SIG-M5 treated with dmso at 0.1 percent for 504 hours (cell line): ENCODE data around the gene PGLYRP4.

Experiments used
- DNase-seq: peaks from one replicate; lab custom pipeline; 2025; ENCODE audit not compliant: unreplicated experiment; lab: John Stamatoyannopoulos, UW

PGLYRP4 gene

GRCh38 chr1:153379591-153379990 lies 30.9 kb upstream of the PGLYRP4 start:
- DNase-seq: no peak

- peak; percentile 96 for DNase-seq
Observed at GRCh38 chr1:153375511-153375910, 26.9 kb upstream of the PGLYRP4 start, which contains the start of gene S100A12. S100A12 (minus strand) TSS chr1:153375621; CDS start chr1:153374592, 1,029 bp downstream.

DNA sequence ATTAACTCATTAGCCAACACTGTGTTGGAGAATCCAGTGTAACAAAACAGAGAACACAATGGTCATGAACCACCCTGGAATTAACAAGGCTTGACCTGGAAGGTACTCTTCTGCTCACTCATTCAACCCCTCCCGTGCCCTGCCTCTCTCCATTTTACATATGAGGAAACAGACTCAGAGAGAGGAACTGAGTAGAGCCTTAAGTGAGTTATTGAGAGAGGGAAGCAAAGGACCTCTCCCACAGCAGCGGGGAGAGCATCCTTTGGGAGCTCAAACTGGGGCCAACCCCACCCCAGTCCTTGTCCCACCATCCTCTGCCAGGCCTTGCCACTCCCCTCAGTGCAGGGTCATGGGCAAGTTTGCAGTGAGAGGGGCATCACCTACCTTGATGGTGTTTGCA lies 25.4 kb upstream of the PGLYRP4 start:
- DNase-seq: peak; percentile 46

DNA sequence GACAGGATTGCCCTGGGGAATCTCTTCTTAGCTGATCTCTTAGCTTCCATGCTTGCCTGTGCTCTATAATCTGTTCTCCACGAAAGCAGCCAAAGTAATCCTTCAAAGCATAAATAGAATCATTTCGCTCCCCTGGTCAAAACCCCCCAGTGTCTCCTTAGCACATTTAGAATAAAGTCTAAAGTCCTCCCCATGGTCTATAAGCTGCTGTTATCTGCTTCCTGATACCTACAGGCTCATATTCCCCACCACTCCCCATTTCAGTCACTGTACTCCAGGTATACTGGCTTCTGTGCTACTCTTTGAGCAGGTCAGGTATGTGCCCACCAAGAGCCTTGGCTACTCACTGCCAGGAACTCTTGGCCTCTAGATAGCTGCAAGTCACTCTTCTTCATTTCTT lies 23.9 kb upstream of the PGLYRP4 start:
- no peak for DNase-seq

GRCh38 chr1:153371231-153371630 lies 22.6 kb upstream of the PGLYRP4 start:
- DNase-seq: no peak

GRCh38 chr1:153370146-153370545 lies 21.5 kb upstream of the PGLYRP4 start:
- DNase-seq: no peak

DNA sequence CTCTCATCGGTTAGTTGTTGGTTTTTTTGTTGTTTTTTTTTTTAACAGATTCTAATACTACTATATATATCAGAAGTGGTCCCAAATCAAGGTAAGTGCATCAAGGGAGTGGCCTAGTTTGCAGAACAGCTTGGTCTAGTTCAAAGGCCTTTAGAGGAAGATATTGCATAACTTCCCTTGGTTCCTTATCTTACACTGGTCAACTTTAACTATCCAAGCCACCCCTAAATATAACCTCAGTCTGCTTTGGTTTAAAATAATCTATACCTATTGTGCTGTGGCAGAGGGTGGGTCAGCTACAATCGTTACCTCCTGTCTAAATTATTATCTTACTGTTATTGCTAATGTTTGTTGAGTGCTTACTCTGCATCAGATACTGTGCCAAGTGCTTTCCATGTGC lies 19.9 kb upstream of the PGLYRP4 start:
- peak; percentile 54 for DNase-seq

DNA sequence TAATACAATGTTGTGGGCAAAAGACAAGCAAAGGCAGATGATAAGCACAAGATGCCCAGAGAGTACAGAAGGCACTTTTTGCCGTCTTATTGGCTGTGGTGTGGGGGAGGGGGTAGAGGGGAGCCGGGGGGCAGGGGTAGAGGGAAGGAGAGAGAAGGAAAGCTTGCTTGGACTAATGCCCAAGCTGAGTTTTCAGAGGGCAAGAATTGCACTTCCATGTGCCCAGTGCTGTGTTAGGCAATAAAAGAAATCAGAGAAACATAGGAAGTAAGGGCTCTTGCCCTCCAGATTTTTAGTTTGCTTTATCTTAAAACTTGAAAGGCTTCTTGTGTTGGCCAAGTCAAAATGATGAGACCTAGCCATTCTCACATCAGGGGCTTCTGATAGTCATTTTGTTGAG lies 18.4 kb upstream of the PGLYRP4 start:
- DNase-seq: no peak

DNA sequence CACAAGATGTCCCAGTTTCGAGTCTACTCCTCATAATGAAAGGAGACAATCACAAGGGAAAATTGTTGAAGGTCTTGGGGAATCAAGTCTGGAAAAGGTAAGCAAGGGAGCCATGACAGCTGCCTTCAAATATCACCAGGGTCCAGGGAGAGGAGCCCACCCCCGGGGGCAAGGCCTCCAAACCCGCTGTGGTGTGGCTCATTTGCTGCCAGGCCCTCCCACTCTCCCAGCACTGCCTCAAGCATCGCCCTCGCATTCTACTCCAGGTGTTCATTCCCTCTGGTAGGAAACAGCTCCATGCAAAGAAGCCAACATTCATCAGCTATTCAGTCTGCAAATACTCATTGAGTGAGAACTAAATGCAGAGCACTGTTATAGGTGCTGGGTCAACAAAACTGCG lies 17.6 kb upstream of the PGLYRP4 start:
- no peak for DNase-seq

GRCh38 chr1:153365696-153366095 lies 17.1 kb upstream of the PGLYRP4 start:
- DNase-seq: no peak

- peak; percentile 94 for DNase-seq
Observed at GRCh38 chr1:153364766-153365666, 16.4 kb upstream of the PGLYRP4 start.

GRCh38 chr1:153364156-153364555 lies 15.5 kb upstream of the PGLYRP4 start:
- peak; percentile 34 for DNase-seq

GRCh38 chr1:153363641-153364040 lies 15.0 kb upstream of the PGLYRP4 start:
- DNase-seq: no peak

- no peak for DNase-seq
Observed at GRCh38 chr1:153362187-153362775, 13.6 kb upstream of the PGLYRP4 start.

- no peak for DNase-seq
Observed at GRCh38 chr1:153361480-153362109, 13.0 kb upstream of the PGLYRP4 start.

- DNase-seq: no peak
Observed at GRCh38 chr1:153360592-153361479, 12.2 kb upstream of the PGLYRP4 start.

- no peak for DNase-seq
Observed at GRCh38 chr1:153360190-153360589, 11.5 kb upstream of the PGLYRP4 start.

GRCh38 chr1:153359241-153359640 lies 10.6 kb upstream of the PGLYRP4 start:
- no peak for DNase-seq

DNA sequence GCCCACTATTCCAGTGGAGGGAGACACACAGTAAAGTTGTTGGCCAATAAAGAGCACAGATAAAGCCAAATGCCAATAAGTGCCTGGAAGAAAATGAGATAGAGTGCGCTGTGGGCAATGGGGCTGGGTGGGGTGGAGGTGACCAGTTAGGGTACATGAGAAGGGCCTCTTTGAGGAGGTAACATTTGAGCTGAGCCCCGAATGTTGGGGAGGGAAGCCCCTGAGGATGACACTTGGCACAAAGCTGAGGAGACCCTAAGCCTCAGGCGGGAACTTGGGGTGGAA lies 10.0 kb upstream of the PGLYRP4 start:
- no peak for DNase-seq

- peak; percentile 86 for DNase-seq
Observed at GRCh38 chr1:153357853-153358690, 9.4 kb upstream of the PGLYRP4 start, which contains the start of gene S100A9. S100A9 (plus strand) TSS chr1:153357854; CDS start chr1:153358284, 430 bp downstream.
